GM12878 (cell line): ENCODE data around the gene KYAT1. TPM values are rescaled to one million over a fixed set of nuclear protein-coding genes. Genes with fewer than 3 reads are reported as not detected.

ENCODE experiments used
- ATAC-seq: fragments of 200-7000 bp; cut with Tn5 transposase; 3 replicates; pipeline ENCODE4 v1.9.1; 2020; ENCODE audit warnings: mild to moderate bottlenecking, moderate library complexity
- BruUV-seq: library from RNA; stranded (reverse); fragments of 400-500 nt; replicated peaks from 2 replicates; lab custom pipeline; 2021; lab: Mats Ljungman, UMichigan
- CTCF ChIA-PET: fragments of 300-600 bp; sonication (Branson Sonifier 250); formaldehyde crosslinking; extraction: SDS; loops from one replicate; lab custom pipeline; 2021; ENCODE audit warnings: inconsistent platforms; lab: Yijun Ruan, JAX
- POLR2A ChIA-PET: fragments of 350-600 bp; formaldehyde crosslinking; extraction: SDS; loops from one replicate; lab custom pipeline; 2021; ENCODE audit warnings: inconsistent platforms; lab: Charles Lee
- RAD21 ChIA-PET: fragments of 300-600 bp; sonication (Branson Sonifier 250); formaldehyde crosslinking; loops from one replicate; lab custom pipeline; 2023; ENCODE audit warnings: antibody characterized with exemption; ENCODE audit not compliant: unreplicated experiment; lab: Charles Lee
- SMC1A ChIA-PET: fragments of 300-600 bp; sonication (Branson Sonifier 250); formaldehyde crosslinking; loops from one replicate; lab custom pipeline; 2023; ENCODE audit not compliant: unreplicated experiment, uncharacterized antibody; lab: Charles Lee
- DNase-seq: peaks from one replicate; pipeline ENCODE4 v3.0.0-alpha.2; 2011; ENCODE audit warnings: low read depth, low spot score
- FAIRE-seq: peaks from 3 replicates; lab custom pipeline; 2011; peaks lifted over from hg19 to GRCh38; lab: Jason Lieb, UNC
- H2AFZ ChIP-seq: 2 replicates; pipeline ENCODE4 v1.6.0; 2011; ENCODE audit warnings: low read depth, low read length, control low read depth; ENCODE audit not compliant: control insufficient read depth
- H3K27ac ChIP-seq: 2 replicates; pipeline ENCODE4 v1.5.1; 2011; ENCODE audit warnings: control low read depth; ENCODE audit not compliant: control insufficient read depth, insufficient read depth
- H3K27me3 ChIP-seq, 2 experiments: replicated peaks in 1 of 2; 2 replicates each; pipeline versions ENCODE4 v1.6.0 to v1.6.1; 2011; ENCODE audit warnings: low read length in 1 of 2; ENCODE audit not compliant: control insufficient read depth in 2 of 2, insufficient read depth in 2 of 2
- H3K36me3 ChIP-seq, 2 experiments: 2 replicates each; pipeline ENCODE4 v1.5.1; 2011; ENCODE audit warnings: low read length in 1 of 2; ENCODE audit not compliant: control insufficient read depth in 2 of 2, insufficient read depth in 2 of 2
- H3K4me1 ChIP-seq: 2 replicates; pipeline ENCODE4 v1.6.1; 2011; ENCODE audit warnings: mild to moderate bottlenecking, low read length, moderate library complexity, mixed read lengths; ENCODE audit not compliant: control insufficient read depth, insufficient read depth
- H3K4me2 ChIP-seq: 2 replicates; pipeline ENCODE4 v1.6.0; 2011; ENCODE audit warnings: control low read depth; ENCODE audit not compliant: control insufficient read depth, insufficient read depth
- H3K4me3 ChIP-seq: fragments of 200-600 bp; sonication (generic); 2 replicates; pipeline ENCODE4 v1.5.1; 2016
- H3K79me2 ChIP-seq: 2 replicates; pipeline ENCODE4 v1.6.0; 2011; ENCODE audit warnings: low read length; ENCODE audit not compliant: control insufficient read depth, insufficient read depth
- H3K9ac ChIP-seq: 2 replicates; pipeline ENCODE4 v1.8.0; 2011; ENCODE audit warnings: low read length, control low read depth, mixed read lengths; ENCODE audit not compliant: control insufficient read depth, insufficient read depth
- H3K9me3 ChIP-seq: replicated peaks from 3 replicates; pipeline ENCODE4 v1.5.1; 2011; ENCODE audit warnings: mild to moderate bottlenecking, low read length; ENCODE audit not compliant: control insufficient read depth, insufficient read depth
- H4K20me1 ChIP-seq: 2 replicates; pipeline ENCODE4 v1.6.0; 2011; ENCODE audit not compliant: control insufficient read depth, insufficient read depth
- BACH1 ChIP-seq: fragments of 450-650 bp; IDR thresholded peaks from 2 replicates; pipeline ENCODE4 v1.6.1; 2017; ENCODE audit warnings: mild to moderate bottlenecking, borderline replicate concordance
- BMI1 ChIP-seq: fragments of 450-650 bp; IDR thresholded peaks from 2 replicates; pipeline ENCODE4 v1.6.1; 2016; ENCODE audit warnings: mild to moderate bottlenecking, moderate library complexity, borderline replicate concordance
- EED ChIP-seq: sonication (generic); IDR thresholded peaks from 2 replicates; pipeline ENCODE4 v1.6.1; 2016; ENCODE audit warnings: antibody characterized with exemption, low read depth
- ETV6 ChIP-seq, 2 experiments: fragments of 450-650 bp in 1 of 2; IDR thresholded peaks in 1 of 2; conservative IDR thresholded peaks in 1 of 2; 2 replicates each; pipeline ENCODE4 v1.6.1; 2014; ENCODE audit warnings: antibody characterized with exemption in 1 of 2, borderline replicate concordance in 1 of 2, low read depth in 1 of 2, mild to moderate bottlenecking in 1 of 2, moderate library complexity in 1 of 2
- FOS ChIP-seq: IDR thresholded peaks from 3 replicates; pipeline ENCODE4 v1.6.1; 2011; ENCODE audit warnings: borderline replicate concordance; ENCODE audit not compliant: insufficient read length; ENCODE audit errors: extremely low read depth
- HCFC1 ChIP-seq: fragments of 150-350 bp; IDR thresholded peaks from 2 replicates; pipeline ENCODE4 v1.6.1; 2014; ENCODE audit warnings: low read length
- KDM1A ChIP-seq: fragments of 200-600 bp; sonication (generic); IDR thresholded peaks from 2 replicates; pipeline ENCODE4 v1.6.1; 2016; ENCODE audit warnings: borderline replicate concordance
- MEF2B ChIP-seq: fragments of 450-650 bp; IDR thresholded peaks from 2 replicates; pipeline ENCODE4 v1.6.1; 2018; ENCODE audit warnings: mild to moderate bottlenecking, moderate library complexity; ENCODE audit not compliant: partially characterized antibody, poor library complexity, severe bottlenecking
- NFYA ChIP-seq: IDR thresholded peaks from 2 replicates; pipeline ENCODE4 v1.6.1; 2011; ENCODE audit warnings: low read depth, mild to moderate bottlenecking, low read length, improper control_type of control experiment, borderline replicate concordance
- SP1 ChIP-seq: IDR thresholded peaks from one replicate; pipeline ENCODE4 v1.6.1; 2011; ENCODE audit warnings: low read depth, low read length
- SREBF2 ChIP-seq: IDR thresholded peaks from 2 replicates; pipeline ENCODE4 v1.6.1; 2012; ENCODE audit warnings: mild to moderate bottlenecking, low read length
- YY1 ChIP-seq: IDR thresholded peaks from 2 replicates; pipeline ENCODE4 v1.6.1; 2011; ENCODE audit warnings: low read depth, mild to moderate bottlenecking, low read length
- ZBTB11 ChIP-seq: fragments of 450-650 bp; formaldehyde crosslinking; IDR thresholded peaks from 2 replicates; pipeline ENCODE4 v1.5.0; 2022; ENCODE audit warnings: mild to moderate bottlenecking, missing genetic modification characterization
- ZNF207 ChIP-seq: fragments of 450-650 bp; IDR thresholded peaks from 2 replicates; pipeline ENCODE4 v1.6.1; 2014; ENCODE audit warnings: antibody characterized with exemption, mild to moderate bottlenecking, borderline replicate concordance
- ZNF24 ChIP-seq: fragments of 450-650 bp; IDR thresholded peaks from 2 replicates; pipeline ENCODE4 v1.6.1; 2017; ENCODE audit warnings: antibody characterized with exemption, mild to moderate bottlenecking
- ZNF384 ChIP-seq: IDR thresholded peaks from 2 replicates; pipeline ENCODE4 v1.6.1; 2012; ENCODE audit warnings: low read depth, mild to moderate bottlenecking, low read length, improper control_type of control experiment, borderline replicate concordance
- ZNF592 ChIP-seq: fragments of 450-650 bp; IDR thresholded peaks from 2 replicates; pipeline ENCODE4 v1.6.1; 2017; ENCODE audit warnings: mild to moderate bottlenecking, moderate library complexity
- WGBS: methylation state at CpG from one replicate; pipeline ENCODE4 v1.1.6; 2016; ENCODE audit warnings: low lambda C conversion rate; ENCODE audit not compliant: insufficient replicate concordance, insufficient coverage; ENCODE audit errors: missing lambda C conversion rate; 5-methylcytosine and 5-hydroxymethylcytosine counted together
- in situ Hi-C: fragments of 300-500 bp; cut with MboI; formaldehyde crosslinking; loops from 9 replicates; pipeline ENCODE4 v1.14.3; 2018; ENCODE audit warnings: mixed read lengths
- intact Hi-C: fragments of 100-400 bp; cut with micrococcal nuclease; formaldehyde crosslinking; loops from one replicate; pipeline ENCODE4 v1.14.2; 2022; ENCODE audit not compliant: unreplicated experiment
- polyA plus RNA-seq, 11 experiments: library from polyadenylated mRNA; depleted of rRNA in 4 of 11; unstranded in 6 of 11; stranded (reverse) in 5 of 11; fragments of >200 nt; fragmentation: Nextera tagmentation in 4 of 11; fragmentation: Illumina TruSeq in 1 of 11; extraction: Ambion mirVana in 4 of 11; extraction: Trizol in 1 of 11; gene quantifications; 1 replicate in 1 of 11; 2 replicates in 10 of 11; pipeline versions ENCODE4 v1.2.1 to v1.2.3, GENCODE V29; 2011 to 2016; ENCODE audit warnings: inconsistent platforms in 2 of 11, missing spikeins in 2 of 11, low read depth in 1 of 11
- total RNA-seq, 4 experiments: library from RNA; depleted of rRNA in 3 of 4; stranded (reverse); fragments of >200 nt in 3 of 4; fragmentation: Illumina TruSeq in 1 of 4; extraction: Trizol in 1 of 4; gene quantifications; 2 replicates each; pipeline versions ENCODE4 v1.2.1 to v1.2.3, GENCODE V29; 2013 to 2021

KYAT1 gene
- total and polyA plus RNA-seq, 10 of the 15 experiments (the other 5 are each of a cell fraction or from before 2014, with no cell fraction given): 5.8 to 15.7 (median 11.4) TPM

- no peak for FAIRE-seq
- Histone ChIP-seq H3K9ac (no peak overlapping the region), H2AFZ (no peak overlapping the region), H3K9me3 (no peaks in the 10 kb centered on the region), H3K79me2 (no peaks in the 10 kb centered on the region), H4K20me1 (no peaks in the 10 kb centered on the region), H3K4me3 (no peak overlapping the region), H3K36me3 (peaks cover 4 to 27% of the 10 kb centered on the region in 2 experiments; a peak in 3 of 4 replicates), H3K27ac (no peak overlapping the region), H3K4me1 (no peaks in the 10 kb centered on the region), H3K4me2 (no peak overlapping the region), H3K27me3 (no peaks in the 10 kb centered on the region)
- in situ Hi-C loops: no loop called here
- intact Hi-C loops: no loop called here
- no peak for ATAC-seq
- WGBS: 89% methylated on average over 15 of the region's 15 CpGs
- ChIA-PET POLR2A (no interaction called here), RAD21 (no interaction called here), CTCF (no interaction called here), SMC1A (no interaction called here)
- BruUV-seq: no TSS peak
- DNase-seq: no peak
- TF ChIP-seq ETV6 (conservative IDR thresholded peaks at IDR 0.05 in 1 of 2, IDR thresholded peaks at IDR 0.05 in 1 of 2; ENCODE audit: borderline replicate concordance in 1 of 2, low read depth in 1 of 2) (no peak), SP1 (no peak), ZBTB11 (CRISPR knock-in tag) (no peak), HCFC1 (no peak), NFYA (no peak), FOS (no peak), EED (no peak), KDM1A (no peak), ZNF592 (no peak), BACH1 (no peak), BMI1 (no peak), ZNF207 (no peak), ZNF24 (no peak), SREBF2 (no peak), YY1 (no peak), MEF2B (no peak), ZNF384 (no peak)
Observed at GRCh38 chr9:128913048-128913900, 31.5 kb upstream of the KYAT1 start.
